ENCODE results near the gene SLC26A8. TPM values are rescaled to one million over a fixed set of nuclear protein-coding genes. Genes with fewer than 3 reads are reported as not detected.

SLC26A8 gene
- total RNA-seq, 1 experiment from 2014 or later, result not detected

DNA sequence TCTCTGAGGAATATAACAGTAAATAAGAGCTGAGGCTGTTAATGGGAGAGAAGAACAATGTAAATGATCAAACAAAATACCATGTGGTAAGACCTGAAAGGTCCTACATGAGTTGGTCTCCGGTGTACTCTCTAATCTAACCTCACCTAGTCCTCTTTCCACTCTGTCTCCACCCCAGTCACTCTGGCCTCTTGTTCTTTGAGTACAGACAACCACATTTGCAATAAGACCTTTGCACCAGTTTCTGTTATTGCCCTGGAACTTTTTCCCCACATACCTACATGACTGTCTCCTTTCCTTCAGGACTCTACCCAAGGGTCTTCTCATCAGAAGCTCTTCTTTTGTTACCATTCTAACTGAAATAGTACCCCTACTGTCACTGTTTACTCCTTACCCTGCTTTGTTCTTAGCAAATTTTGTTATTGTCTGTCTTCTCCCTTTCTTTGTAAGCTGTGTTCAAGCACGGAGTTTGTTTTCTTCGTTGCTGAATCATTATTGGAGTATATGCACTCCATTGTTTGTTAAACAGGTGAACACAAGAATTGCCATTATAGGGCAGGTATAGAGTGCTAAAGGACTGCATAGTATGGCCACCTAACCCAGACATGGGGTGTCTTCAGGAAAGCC, 40.4 kb upstream of the SLC26A8 start:
- no peaks in the 10 kb centered on the region for H3K9me3 ChIP-seq (ENCODE audit: control insufficient read depth in 1 of 2, insufficient read depth in 1 of 2, low read depth in 1 of 2, low read length in 2 of 2)
- ChIA-PET POLR2A (no interaction called here), RAD21 (ENCODE audit: low non-redundant PET in 1 of 2, low total read pairs in 2 of 2, uncharacterized antibody in 2 of 2, unreplicated experiment in 2 of 2) (no interaction called here), CTCF (no interaction called here)
- H3K79me2 ChIP-seq (ENCODE audit: insufficient read depth, low read length), result peaks cover 65% of the 10 kb centered on the region
- intact Hi-C loops (cut with micrococcal nuclease), result no loop called here
- no peaks in the 10 kb centered on the region for H3K27me3 ChIP-seq (ENCODE audit: insufficient read depth, low read length)
- H2AFZ ChIP-seq (ENCODE audit: low read depth, low read length, poor library complexity, severe bottlenecking), result no peak overlapping the region
- 0 out of 4 replicates have a peak, but pooled peaks cover 0 to 2% of the 10 kb centered on the region in 2 experiments for H3K36me3 ChIP-seq (ENCODE audit: control insufficient read depth in 1 of 2, insufficient read depth in 2 of 2, low read length in 2 of 2)
- no peak for ATAC-seq
- BruUV-seq (replicated peaks), result no TSS peak
- H3K9me2 ChIP-seq (ENCODE audit: insufficient read depth), result no peaks in the 10 kb centered on the region
- no peak overlapping the region for H3K9ac ChIP-seq (ENCODE audit: low read length)
- no peaks in the 10 kb centered on the region for H4K20me1 ChIP-seq (ENCODE audit: insufficient read depth)
- H3K4me3 ChIP-seq (replicated peaks in 1 of 2; ENCODE audit: low read depth in 1 of 2, low read length in 2 of 2), result no peak overlapping the region
- H3K4me1 ChIP-seq (ENCODE audit: control insufficient read depth in 1 of 2, insufficient read depth in 2 of 2, low read length in 2 of 2), result peaks cover 6 to 13% of the 10 kb centered on the region in 2 experiments; a peak in 3 of 4 replicates
- TF ChIP-seq EZH2phosphoT487 (IDR thresholded peaks at IDR 0.05; ENCODE audit: borderline replicate concordance), result no peak
- no peak for TF ChIP-seq ZFX (IDR thresholded peaks at IDR 0.05)
- TF ChIP-seq, protein P1, sequence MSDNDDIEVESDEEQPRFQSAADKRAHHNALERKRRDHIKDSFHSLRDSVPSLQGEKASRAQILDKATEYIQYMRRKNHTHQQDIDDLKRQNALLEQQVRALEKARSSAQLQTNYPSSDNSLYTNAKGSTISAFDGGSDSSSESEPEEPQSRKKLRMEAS (IDR thresholded peaks at IDR 0.05), result no peak
- TF ChIP-seq, protein P2, sequence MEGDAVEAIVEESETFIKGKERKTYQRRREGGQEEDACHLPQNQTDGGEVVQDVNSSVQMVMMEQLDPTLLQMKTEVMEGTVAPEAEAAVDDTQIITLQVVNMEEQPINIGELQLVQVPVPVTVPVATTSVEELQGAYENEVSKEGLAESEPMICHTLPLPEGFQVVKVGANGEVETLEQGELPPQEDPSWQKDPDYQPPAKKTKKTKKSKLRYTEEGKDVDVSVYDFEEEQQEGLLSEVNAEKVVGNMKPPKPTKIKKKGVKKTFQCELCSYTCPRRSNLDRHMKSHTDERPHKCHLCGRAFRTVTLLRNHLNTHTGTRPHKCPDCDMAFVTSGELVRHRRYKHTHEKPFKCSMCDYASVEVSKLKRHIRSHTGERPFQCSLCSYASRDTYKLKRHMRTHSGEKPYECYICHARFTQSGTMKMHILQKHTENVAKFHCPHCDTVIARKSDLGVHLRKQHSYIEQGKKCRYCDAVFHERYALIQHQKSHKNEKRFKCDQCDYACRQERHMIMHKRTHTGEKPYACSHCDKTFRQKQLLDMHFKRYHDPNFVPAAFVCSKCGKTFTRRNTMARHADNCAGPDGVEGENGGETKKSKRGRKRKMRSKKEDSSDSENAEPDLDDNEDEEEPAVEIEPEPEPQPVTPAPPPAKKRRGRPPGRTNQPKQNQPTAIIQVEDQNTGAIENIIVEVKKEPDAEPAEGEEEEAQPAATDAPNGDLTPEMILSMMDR (IDR thresholded peaks at IDR 0.05 in 2 of 3, conservative IDR thresholded peaks at IDR 0.05 in 1 of 3; ENCODE audit: borderline replicate concordance in 1 of 3, insufficient read depth in 1 of 3, low read depth in 2 of 3, low read length in 2 of 3), result no peak
- no peak for TF ChIP-seq CBX3 (IDR thresholded peaks at IDR 0.05; ENCODE audit: low read depth)
- TF ChIP-seq CEBPB (IDR thresholded peaks at IDR 0.05; ENCODE audit: low read depth), result no peak
- TF ChIP-seq YY1 (IDR thresholded peaks at IDR 0.05; ENCODE audit: extremely low read depth, insufficient replicate concordance, low read depth, low read length), result no peak
- TF ChIP-seq SIN3A (IDR thresholded peaks at IDR 0.05; ENCODE audit: low read depth), result no peak
- TF ChIP-seq, protein P3, sequence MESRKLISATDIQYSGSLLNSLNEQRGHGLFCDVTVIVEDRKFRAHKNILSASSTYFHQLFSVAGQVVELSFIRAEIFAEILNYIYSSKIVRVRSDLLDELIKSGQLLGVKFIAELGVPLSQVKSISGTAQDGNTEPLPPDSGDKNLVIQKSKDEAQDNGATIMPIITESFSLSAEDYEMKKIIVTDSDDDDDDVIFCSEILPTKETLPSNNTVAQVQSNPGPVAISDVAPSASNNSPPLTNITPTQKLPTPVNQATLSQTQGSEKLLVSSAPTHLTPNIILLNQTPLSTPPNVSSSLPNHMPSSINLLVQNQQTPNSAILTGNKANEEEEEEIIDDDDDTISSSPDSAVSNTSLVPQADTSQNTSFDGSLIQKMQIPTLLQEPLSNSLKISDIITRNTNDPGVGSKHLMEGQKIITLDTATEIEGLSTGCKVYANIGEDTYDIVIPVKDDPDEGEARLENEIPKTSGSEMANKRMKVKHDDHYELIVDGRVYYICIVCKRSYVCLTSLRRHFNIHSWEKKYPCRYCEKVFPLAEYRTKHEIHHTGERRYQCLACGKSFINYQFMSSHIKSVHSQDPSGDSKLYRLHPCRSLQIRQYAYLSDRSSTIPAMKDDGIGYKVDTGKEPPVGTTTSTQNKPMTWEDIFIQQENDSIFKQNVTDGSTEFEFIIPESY (IDR thresholded peaks at IDR 0.05; ENCODE audit: extremely low read depth, insufficient replicate concordance, low read length), result no peak
- TF ChIP-seq EZH2 (IDR thresholded peaks at IDR 0.05), result no peak
- TF ChIP-seq SRF (IDR thresholded peaks at IDR 0.05; ENCODE audit: low read depth), result no peak
- no peak for DNase-seq (ENCODE audit: low read depth, low spot score)
- H3K27ac ChIP-seq (ENCODE audit: low read depth, low read length), result no peak overlapping the region
- H3K4me2 ChIP-seq (ENCODE audit: low read length), result 0 out of 2 replicates have a peak overlapping the region, but pooled peaks have one; percentile 6

All from HCT116 (cell line).